GM21390 (cell line): Measurements from ENCODE around the gene EXOC6B.

ENCODE experiments used
- ATAC-seq: cut with Tn5 transposase; IDR thresholded peaks from one replicate; pipeline ENCODE4 v1.9.1; 2021; ENCODE audit not compliant: unreplicated experiment

Gene EXOC6B

DNA sequence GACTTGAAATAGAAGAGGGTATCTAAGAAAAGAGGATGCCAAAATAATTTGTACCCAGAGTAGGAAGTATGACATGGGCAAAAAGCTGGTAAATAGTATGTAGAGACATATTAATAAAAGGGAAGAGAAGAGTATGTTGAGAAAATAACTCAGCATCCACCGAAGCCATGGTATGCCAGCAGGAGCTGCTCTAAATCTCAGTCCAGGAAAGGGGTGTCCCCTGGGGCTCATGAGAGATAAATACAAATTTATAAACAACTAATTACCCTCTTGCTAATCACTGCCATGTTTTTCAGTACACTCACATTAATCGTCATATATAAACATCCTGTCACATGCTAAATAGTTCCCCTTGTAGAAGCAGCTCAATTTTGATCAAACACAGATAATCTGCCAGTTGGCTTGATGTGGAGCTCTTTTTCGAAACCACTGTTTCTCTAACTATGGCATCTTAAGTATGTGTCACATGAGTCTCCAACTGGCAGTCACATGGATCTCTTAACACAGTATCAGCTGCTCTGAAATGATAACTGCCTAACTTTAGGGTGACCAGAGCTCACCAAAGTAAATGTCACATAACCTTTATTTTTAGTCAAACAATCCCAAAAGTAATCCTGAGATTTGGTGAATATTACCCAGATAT is 31.9 kb downstream of the EXOC6B start:
- no peak for ATAC-seq

DNA sequence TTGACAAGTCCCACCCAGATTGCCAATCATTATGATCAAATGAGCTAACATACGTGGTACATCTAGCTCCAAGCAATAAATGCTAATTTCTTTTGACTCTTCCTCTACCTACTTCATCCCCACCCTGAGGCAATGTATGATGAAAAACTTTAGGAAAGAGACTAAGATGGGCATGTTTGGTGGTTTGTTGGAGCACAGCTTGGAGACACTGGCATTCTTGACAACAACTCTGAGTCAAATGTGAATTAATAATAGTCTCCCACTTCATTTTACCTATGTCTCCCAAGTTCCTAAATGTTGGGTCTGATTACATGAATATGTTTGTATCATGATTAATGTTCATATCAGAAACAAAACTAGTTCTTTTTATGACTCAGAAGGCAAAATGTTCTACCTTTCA is 36.6 kb downstream of the EXOC6B start:
- no peak for ATAC-seq

DNA sequence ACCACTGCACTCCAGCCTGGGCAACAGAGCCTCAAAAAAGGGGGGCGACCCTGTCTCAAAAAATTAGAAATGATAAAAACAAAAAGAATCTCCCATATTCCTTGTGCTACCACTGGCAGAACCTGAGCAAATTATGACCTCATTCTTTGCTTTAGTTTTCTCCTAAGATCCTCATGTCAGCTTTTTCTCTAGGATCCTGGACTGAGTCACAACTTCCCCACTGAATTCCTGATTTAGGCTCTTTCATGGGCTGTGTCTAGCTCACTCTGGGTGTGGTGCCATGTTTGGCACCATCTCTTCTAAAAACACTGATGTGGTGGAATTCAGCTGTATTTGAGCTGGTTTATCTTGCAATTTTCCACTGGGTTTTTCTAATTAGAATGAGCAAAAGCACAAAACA is 37.1 kb downstream of the EXOC6B start:
- no peak for ATAC-seq

DNA sequence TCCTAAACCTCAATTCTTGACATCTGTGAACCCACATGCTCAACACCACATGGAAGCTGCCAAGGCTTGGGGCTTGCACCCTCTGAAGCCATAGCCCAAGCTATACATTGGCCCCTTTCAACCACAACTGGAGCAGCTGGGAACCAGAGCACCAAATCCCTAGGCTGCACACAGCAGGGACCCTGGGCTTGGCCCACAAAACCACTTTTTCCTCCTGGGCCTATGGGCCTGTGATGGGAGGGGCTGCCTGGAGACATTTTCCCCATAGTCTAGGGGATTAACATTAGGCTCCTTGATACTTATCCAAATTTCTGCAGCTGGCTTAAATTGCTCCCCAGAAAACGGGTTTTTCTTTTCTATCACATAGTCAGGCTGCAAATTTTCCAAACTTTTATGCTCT is 40.3 kb downstream of the EXOC6B start:
- no peak for ATAC-seq

DNA sequence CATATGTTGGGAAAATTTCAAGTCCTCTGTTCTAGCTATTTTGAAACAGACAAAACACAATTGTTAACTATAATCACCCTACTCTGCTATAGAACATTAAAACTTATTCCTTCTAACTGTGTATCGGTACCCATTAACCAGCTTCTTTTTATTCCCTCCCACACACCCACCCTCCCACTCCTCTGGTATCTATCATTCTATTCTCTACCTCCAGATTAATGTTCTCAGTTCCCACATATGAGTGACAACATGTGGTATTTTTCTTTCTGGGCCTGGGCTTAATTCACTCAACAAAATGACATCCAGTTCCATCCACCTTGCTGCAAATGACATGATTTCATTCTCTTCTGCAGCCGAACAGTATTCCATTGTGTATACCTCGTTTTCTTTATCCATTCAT is 43.3 kb downstream of the EXOC6B start:
- no peak for ATAC-seq

DNA sequence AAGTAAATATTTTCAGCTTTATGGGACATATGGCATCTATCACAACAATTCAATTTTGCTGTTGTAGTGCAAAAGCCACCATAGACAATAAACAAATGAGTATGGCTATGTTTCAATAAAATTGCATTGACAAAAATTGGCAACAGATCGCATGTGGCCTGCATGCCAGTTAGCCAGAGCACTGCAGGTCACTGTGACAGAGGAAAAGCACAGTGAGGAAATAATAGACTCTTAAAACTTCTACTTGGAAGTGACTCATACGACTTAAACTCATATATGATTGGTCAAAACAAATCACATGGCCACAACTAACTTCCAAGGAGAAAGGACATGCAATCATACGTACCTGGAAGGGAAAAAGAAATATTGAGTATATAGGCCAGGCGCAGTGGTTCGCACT is 44.4 kb downstream of the EXOC6B start:
- ATAC-seq: no peak

DNA sequence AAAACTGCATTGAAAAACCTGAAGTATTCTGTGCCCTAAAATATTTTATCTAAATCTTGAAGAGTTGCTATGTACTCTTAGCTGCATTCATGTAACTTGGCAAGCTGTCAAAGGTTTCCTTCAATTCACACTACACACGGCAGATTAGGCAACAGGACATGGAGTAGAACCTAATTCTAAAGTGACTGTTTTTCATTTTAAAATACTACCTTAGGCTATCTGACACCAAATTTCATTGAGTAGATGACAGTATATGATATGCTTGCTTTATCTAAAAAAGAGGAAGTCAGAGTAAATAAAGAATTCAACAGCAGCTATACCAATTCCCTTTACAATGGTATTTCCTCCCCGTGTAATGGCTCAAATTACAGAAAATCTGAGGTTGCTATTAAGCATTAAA is 45.4 kb downstream of the EXOC6B start:
- ATAC-seq: no peak

DNA sequence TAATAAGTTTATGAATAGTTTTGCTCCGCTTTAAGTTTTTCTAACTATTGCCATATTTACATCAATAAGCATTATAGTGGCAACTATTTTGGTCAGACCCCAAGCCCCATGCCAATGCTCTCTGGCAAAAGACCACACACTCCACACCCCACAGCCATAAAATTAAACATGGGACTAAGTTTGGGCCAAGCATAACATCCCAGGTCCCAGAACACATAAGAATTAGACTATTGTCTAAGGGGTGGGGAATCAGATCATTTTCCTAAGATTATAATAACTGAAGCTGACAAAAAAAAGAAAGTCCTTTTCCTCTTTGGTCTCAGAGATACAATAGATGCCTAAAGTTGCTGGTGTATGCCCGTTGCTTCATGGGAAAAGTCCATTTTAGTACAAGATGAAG is 46.3 kb downstream of the EXOC6B start:
- no peak for ATAC-seq

DNA sequence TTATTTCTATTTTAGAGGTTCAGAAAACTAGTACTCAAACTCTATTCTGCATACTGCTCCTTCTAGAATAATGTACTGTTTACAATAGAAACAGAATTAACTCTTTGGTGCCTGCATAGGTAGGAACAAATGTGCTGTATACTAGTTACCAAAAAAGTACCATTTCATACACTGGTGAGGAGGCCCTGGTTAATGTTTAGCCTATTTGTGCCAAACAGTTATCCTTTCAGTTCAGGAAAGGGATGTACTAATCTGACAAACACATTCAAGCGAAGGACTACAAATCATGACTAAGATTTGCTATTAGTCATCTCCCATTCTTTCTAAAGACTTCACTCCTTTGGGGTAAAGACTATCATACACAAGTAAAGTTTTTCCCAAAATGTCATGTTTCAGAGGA is 47.4 kb downstream of the EXOC6B start:
- no peak for ATAC-seq

DNA sequence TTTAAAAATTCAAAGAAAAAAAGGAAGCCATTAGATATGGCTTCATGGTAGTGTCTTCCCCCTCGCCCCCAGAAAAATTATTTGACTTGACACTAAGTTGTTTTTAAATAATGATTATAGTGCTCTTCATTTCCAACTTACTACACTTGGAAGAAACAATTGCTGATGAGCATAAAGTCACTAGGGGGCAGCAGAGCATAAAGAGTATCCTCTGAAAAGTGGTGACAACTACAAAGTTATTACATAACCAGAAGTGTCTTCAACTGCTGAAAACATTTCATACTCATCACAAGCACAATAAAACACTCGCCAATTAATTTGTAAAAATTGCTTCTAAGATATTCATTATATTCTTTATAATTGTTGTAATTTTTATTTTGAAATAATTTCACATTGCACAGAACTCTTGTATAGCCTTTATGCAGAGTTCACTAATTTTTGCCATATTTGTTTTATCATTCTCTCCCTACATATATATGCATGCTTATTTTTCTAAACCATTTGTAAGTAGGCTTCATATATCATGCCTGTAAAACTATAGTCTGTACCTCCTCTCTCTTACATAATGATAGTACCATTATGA is 54.9 kb downstream of the EXOC6B start:
- ATAC-seq: peak; percentile 57

DNA sequence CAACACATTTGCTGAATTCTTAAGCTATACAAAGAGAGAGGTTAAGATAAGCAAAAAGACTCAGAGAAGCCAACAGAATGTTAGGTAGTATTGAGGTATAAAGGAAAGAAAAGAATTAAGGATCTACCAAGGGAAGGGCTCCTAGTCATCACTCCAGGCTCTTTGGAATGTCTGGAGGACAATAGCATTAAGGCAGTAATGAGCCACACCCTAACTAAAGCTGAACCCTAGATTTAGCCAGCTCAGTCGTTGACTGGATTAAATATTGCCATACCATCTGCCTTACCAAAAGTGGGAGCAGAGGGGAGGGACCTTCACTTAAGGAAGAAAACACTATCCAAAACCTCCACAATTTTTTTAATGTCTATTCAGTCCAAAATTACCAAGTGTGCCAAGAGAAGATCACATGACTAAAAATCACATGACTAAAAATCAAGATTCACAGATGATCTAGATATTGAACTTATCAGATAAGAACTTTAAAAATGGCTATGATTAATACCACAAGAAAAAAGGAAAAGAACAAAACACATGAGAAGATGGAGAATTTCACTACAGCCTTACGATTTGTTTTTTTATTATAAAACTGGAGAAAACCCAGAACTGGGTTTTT is 59.7 kb downstream of the EXOC6B start:
- no peak for ATAC-seq

DNA sequence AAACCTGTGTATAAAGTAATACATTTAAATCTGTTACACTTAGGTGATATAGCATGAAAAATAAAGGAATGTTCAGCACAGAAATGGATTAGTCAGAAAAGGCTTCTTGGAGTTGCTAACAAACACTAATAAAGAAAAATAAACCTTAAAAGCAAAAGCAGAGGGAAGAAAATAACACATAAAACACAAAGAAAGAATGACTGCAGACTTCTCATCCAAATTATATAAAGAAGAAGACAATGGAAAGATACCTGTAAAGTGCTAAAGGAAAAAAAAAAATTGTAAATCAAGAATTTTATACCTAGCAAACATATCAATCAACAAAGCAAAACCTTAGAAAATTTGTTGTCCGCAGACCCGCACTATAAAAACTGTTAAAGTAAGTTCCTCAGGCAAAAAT is 63.6 kb downstream of the EXOC6B start:
- no peak for ATAC-seq

DNA sequence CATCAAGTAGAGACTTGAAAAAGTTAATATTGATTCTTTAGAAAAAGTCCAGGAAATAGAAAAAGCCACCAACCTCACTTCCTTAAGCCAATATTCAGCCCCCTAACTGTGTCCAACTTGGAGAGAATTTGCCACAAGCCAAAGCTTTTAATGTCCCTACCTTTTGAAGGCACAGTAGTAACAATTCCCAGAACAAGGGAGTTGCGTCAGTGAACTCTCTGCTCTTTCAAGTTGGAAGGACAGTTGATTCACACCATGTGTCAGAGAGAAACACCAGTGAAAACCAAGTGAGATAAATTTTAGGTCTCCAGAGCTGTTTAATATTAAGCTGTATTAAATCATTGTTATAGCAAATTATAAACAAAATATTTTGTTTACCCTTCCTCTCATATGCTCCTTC is 66.1 kb downstream of the EXOC6B start:
- no peak for ATAC-seq

DNA sequence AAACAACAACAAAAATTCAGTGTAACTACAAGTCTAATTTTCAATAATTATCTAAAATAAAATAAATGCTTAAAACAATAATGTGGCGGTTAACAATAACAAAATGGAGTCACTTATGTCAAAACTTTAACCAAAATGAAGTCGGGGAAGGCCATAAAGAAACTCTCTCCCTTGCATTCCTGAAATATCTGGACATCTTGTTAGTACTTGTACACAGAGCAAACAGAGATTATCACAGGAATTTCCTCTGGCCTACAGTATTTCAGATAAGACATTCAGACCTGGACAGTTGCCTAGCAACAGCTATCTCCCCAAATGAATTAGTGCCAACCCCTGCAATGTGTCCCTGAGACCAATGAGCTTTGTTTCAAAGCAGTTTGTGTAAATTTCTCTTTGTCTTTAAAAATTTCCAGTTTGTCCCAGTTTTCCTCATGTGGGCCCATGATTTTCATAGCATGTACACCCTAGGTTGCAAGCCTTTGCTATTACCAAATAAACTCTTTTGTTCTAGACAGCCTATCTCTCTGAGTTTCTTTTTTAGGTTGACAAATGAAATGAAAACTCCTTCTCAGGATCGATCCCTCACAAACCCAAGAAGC is 68.6 kb downstream of the EXOC6B start:
- ATAC-seq: no peak

DNA sequence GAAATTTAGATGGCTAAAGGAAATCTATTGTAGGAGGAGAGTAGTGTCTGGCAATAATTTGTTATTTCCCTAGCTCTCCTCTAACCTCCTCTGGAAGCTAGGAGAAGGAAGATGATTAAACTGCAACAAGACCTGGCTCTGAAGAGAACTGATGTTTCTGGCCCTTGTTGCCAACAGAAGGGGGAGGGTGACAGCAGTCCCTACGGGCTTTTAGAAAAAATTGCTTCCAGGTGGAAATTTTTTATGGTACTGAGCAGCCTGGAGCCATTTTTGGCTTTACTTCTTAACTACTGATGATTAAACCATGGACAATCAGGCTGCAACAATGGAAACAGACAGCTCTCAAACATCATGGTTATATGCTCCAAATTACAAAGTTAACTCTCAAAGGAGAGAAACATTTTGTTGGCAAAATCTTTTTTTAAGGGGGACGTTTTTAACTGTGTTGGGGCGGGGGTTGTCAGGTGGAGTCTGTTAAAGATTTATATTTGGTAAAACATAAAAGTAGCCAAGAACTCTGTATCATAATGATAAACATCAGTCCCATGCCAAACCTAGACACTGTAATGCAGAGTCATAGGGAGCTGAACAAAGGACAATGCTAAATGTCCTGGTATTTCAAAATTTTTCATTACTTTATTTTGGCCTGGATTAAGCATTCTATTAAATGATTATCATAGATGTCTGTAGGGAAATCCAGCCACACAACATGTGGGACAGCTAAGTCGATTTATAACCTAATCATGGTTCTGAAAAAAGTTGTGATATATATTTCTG is 70.0 kb downstream of the EXOC6B start:
- no peak for ATAC-seq

DNA sequence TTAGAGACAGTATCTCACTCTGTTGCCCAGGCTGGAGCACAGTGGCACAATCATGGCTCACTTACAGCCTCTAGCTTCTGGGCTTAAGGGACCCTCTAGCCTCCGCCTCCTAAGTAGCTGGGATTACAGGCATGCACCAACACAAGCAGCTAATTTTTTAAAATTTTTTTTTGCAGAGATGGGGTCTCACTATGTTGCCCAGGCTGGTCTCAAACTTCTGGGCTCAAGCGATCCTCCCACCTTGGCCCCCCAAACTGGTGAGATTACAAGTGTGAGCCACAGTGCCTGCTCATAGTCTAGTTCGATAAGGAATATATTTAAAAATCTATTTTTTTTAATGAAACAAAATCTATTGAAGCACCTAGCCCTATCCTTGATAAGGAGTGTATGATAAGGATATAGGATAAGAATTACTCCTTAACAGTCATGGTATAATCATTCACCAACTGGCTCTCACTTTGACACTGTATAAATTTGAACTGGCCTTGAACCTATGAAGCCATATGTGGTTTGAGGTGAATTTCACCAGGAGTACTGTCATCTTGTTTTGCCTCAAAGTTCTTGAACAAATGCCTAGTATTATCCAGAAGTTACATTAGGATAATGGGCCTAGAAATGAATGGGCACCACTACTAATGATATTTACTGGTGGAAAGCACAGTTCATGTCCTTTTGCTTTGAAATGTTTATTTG is 71.1 kb downstream of the EXOC6B start:
- ATAC-seq: no peak

DNA sequence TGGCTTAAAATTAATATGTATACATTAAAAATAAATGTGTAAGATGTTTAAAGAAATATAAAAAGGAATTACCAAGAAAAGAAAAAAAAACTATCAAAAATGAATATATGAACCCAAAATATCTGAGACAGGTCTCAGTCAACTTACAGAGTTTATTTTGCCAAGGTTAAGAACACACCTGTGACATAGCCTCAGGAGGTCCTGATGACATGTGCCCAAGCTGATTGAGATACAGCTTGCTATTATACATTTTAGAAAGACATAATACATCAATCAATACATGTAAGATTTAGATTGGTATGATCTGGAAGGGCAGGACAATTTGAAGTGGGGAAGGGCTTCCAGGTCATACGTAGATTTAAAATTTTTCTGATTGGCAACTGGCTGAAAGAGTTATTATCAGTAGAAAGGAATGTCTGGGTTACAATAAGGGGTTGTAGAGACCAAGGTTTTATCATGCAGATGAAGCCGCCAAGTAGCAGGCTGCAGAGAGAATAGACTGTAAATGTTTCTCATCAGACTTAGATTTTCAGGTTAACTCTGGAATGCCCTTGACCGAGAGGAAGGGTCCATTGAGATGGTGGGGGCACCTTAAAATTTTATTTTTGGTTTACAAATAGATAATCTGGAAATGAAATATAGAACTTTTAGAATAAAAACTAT is 74.7 kb downstream of the EXOC6B start:
- ATAC-seq: no peak

DNA sequence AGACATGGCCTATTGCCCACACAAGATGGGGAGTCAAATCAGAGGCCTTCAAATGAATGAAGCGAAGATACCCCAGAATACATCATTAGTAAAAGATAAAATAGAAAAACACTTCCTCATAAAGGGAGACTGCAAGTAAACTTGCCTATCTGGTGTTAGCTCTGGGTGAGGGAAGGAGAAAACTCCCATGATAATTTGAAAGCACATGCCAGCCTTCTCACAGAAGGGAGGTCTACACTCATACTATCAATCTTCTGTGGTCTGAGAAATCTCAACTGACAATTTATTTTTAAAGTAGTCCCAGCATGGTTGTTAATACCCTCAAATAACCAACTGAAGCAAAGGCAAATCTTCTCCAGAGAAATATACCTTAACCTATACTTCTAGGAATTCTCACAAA is 75.4 kb downstream of the EXOC6B start:
- ATAC-seq: no peak

DNA sequence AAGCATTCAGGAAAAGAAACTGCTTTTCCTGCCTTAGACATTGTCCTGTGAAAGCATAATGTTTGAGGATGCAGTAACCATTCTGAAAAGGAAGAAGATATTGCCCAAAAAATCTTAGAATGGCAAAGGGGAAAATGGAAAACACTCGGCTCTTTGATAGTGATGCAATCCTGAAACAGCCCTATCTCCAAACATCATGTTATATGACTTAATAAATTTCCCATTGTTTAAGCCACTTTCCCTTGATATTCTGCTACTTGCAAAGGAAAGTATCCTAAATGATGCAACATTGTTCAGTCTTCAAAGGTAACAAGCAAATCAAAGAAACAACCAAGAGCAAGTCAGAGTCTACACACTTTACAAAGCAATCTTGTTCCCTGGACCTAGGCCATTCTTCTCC is 78.5 kb downstream of the EXOC6B start:
- no peak for ATAC-seq

DNA sequence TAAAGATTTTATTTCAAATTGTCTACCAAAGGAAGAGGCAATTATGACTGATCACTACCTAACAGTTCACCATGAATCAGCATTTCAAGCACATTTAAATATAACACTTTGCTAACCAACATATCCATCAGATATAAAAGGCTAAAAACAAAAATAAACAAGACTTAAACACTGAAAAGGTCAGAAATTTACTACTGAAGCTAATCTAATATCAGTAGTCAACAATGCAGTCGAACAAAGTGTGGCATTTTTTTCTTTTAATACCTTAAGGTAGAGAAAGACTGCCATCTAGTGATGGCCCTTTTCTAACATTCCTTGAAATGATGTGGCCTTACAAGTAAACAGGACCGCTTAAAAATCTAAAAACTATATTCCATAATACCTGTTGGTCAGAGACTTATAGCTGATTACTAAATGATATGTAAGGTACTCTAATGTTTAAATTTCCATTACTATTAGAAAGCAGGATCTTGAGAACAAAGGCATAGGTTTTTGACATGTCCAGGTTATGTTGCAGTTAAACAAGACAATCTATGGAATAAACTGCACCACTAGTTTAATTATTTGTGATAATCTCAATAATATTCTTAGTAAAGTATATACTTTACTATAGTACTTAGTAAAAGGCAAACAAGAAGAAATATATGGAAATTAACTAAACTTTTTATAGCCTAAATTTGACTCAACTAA is 80.0 kb downstream of the EXOC6B start:
- ATAC-seq: no peak
